ENCODE measurements around the gene VAMP8.
A peak's percentile ranks its signal among the peaks of the same experiment; 100 is the strongest.

VAMP8 gene

DNA sequence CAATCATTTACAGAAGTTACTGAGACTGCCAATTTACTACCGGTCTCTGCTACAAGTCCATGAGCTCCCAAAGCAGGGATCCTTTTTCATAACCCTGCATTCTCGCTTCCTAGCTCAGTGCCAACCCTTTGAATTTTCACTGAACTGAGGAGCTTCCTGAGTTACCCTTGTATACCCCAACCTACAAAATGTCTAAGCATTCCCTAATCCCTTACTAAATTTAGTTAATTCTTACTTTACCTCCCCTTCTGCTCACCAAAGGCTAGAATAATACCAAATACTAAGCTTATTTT, 28.8 kb upstream of the VAMP8 start:
- TF ChIP-seq, protein P1, sequence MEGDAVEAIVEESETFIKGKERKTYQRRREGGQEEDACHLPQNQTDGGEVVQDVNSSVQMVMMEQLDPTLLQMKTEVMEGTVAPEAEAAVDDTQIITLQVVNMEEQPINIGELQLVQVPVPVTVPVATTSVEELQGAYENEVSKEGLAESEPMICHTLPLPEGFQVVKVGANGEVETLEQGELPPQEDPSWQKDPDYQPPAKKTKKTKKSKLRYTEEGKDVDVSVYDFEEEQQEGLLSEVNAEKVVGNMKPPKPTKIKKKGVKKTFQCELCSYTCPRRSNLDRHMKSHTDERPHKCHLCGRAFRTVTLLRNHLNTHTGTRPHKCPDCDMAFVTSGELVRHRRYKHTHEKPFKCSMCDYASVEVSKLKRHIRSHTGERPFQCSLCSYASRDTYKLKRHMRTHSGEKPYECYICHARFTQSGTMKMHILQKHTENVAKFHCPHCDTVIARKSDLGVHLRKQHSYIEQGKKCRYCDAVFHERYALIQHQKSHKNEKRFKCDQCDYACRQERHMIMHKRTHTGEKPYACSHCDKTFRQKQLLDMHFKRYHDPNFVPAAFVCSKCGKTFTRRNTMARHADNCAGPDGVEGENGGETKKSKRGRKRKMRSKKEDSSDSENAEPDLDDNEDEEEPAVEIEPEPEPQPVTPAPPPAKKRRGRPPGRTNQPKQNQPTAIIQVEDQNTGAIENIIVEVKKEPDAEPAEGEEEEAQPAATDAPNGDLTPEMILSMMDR (IDR thresholded peaks at IDR 0.05; ENCODE audit: low read depth, low read length), result no peak
- H3K4me3 ChIP-seq (ENCODE audit: low read depth, low read length), result no peak overlapping the region

DNA sequence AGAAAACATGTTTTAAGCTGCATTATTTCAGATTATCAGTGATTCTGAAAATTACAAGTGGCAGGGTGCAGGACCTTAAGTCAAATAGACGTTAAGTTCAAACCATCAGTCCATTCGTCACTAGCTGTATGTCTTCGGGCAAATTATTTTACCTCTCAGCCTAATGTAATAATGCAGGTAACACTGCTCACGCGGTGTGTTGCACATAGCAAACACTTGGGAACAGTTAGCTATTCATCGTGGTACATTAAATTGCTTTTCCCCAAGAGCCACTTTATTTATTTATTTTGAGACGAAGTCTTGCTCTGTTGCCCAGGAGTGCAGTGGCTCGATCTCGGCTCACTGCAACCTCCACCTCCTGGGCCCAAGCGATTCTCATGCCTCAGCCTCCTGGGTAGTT, 28.3 kb upstream of the VAMP8 start:
- TF ChIP-seq, protein P1 (IDR thresholded peaks at IDR 0.05; ENCODE audit: low read depth, low read length), result no peak

DNA sequence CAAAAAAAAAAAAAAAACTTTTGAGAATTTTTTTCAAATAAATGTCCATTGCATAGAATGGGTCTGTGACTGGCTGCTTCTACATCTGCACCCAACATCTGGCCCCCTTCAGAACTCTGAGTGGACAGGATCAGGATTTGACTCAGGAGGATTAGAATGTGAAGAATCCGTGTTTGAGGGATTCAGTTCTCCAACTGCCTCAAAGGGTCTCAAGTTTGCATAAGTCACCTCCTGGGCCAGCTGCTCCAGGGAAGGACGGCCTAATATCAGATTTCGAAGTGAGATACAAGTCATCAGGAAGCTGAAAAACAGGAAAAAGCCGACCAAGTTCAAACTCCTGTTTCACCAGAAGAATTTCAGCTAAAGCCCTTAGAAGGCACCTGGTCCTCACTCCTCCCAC, 27.6 kb upstream of the VAMP8 start:
- H3K4me3 ChIP-seq (ENCODE audit: low read depth, low read length), result no peak overlapping the region
- TF ChIP-seq, protein P1 (IDR thresholded peaks at IDR 0.05; ENCODE audit: low read depth, low read length), result no peak

More for the DNA sequence above, 28.3 kb upstream of the VAMP8 start:
- H3K4me3 ChIP-seq (ENCODE audit: low read depth, low read length), result no peak overlapping the region

DNA sequence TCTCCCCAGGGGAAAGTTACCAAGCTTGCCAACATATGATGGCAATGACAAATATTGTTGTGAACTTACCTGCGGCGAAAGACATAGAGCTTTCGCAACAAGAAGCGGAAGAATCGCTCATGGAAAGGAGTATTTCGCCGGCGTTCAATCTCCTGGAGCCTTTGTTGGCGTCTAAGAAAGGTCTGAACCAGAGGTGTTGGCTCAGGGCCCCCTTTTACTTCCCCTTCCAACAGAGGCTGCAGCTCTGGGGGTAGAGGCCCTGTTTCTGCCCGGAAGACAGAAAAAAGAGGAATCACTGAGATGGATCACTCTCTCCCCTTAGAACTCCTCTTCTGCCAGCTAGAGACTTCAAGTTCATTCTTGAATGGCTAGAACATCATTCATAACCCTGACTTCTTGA, 26.9 kb upstream of the VAMP8 start:
- no peak overlapping the region for H3K4me3 ChIP-seq (ENCODE audit: low read depth, low read length)
- TF ChIP-seq, protein P1 (IDR thresholded peaks at IDR 0.05; ENCODE audit: low read depth, low read length), result no peak

- TF ChIP-seq, protein P1 (IDR thresholded peaks at IDR 0.05; ENCODE audit: low read depth, low read length), result peak; percentile 87
- H3K4me3 ChIP-seq (ENCODE audit: low read depth, low read length), result no peak overlapping the region
Measured at GRCh38 chr2:85551698-85552678, 25.4 kb upstream of the VAMP8 start.

DNA sequence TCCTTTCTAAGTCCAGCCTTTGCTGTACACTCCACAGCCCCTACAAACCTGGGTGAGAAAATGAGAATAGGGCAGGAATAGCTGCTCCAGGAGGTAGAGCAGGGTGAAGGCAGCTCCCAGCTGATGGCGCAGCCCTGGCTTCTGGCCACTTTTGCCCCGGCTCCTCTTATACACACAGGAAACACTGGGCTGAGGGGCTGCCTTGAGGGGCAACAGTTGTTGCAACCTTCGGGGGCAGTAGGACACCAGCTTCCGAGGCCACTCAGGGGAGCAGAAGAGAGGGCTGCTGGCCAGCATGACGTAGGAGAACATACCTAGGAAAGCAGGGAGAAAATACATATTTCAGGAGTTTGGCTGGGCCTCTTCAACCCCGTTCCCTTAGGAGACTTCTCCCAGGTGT, 24.2 kb upstream of the VAMP8 start:
- TF ChIP-seq, protein P1 (IDR thresholded peaks at IDR 0.05; ENCODE audit: low read depth, low read length), result no peak
- no peak overlapping the region for H3K4me3 ChIP-seq (ENCODE audit: low read depth, low read length)

DNA sequence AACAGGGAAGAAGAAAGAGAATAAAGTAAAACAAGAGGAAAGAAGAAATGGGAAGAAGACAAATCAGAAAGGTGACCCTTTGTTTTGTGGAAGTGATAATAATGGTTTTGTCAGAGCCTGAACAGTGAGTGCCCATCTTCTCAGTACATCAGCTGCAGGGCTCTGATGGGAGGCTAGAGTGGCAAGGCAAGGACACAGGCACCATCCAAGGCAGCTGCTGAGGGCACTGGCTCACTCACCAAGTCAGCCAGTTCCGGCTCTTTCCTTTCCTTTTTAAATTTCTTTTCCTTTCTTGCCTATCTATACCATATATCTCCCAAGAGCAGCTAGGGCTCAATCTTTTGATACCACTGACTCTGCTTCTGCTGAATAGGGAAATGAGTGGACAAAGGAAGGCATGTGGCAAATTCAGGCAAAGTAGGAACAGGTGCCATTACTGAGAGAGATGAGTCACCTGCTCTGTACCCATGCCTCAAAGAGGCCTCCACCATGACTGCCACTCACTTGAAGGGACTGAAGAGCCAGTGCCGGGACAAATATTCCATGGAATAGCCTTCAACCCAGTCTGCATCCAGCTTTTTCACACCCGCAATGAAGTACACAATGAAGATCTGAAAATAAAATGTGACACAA, 22.3 kb upstream of the VAMP8 start:
- TF ChIP-seq, protein P1 (IDR thresholded peaks at IDR 0.05; ENCODE audit: low read depth, low read length), result no peak
- H3K4me3 ChIP-seq (ENCODE audit: low read depth, low read length), result no peak overlapping the region
